H9 (cell line): ENCODE data around the gene TRIM32. TPM values are rescaled to one million over a fixed set of nuclear protein-coding genes. Genes with fewer than 3 reads are reported as not detected.

ENCODE experiments used
- DNase-seq: peaks from one replicate; pipeline ENCODE4 v3.0.0-alpha.2; 2017
- H2AFZ ChIP-seq: one replicate; pipeline ENCODE4 v1.6.1; 2013; ENCODE audit warnings: mild to moderate bottlenecking, low read length, control low read depth, moderate library complexity
- H2AK5ac ChIP-seq: 2 replicates; pipeline ENCODE4 v1.6.1; 2013; ENCODE audit warnings: low read length, control low read depth, mixed read lengths; ENCODE audit not compliant: insufficient read length
- H2BK120ac ChIP-seq: one replicate; pipeline ENCODE4 v1.6.1; 2013; ENCODE audit warnings: low read depth, mild to moderate bottlenecking, low read length, control low read depth, inconsistent platforms; ENCODE audit not compliant: poor library complexity, severe bottlenecking
- H2BK12ac ChIP-seq: 2 replicates; pipeline ENCODE4 v1.6.1; 2013; ENCODE audit warnings: low read length, control low read depth, mixed read lengths, low read depth; ENCODE audit not compliant: insufficient read length
- H2BK15ac ChIP-seq: 2 replicates; pipeline ENCODE4 v1.6.1; 2013; ENCODE audit warnings: low read depth, low read length, control low read depth
- H2BK20ac ChIP-seq: one replicate; pipeline ENCODE4 v1.6.1; 2013; ENCODE audit warnings: low read depth, mild to moderate bottlenecking, low read length, control low read depth, inconsistent platforms; ENCODE audit not compliant: poor library complexity, severe bottlenecking
- H2BK5ac ChIP-seq: 2 replicates; pipeline ENCODE4 v1.6.1; 2013; ENCODE audit warnings: low read length, control low read depth, mixed read lengths; ENCODE audit not compliant: insufficient read length
- H3K14ac ChIP-seq: 2 replicates; pipeline ENCODE4 v1.6.1; 2013; ENCODE audit warnings: low read length, control low read depth; ENCODE audit not compliant: insufficient read depth
- H3K18ac ChIP-seq: 2 replicates; pipeline ENCODE4 v1.6.1; 2013; ENCODE audit warnings: low read depth, mild to moderate bottlenecking, mixed read lengths, low read length, control low read depth; ENCODE audit not compliant: insufficient read length
- H3K23ac ChIP-seq: 2 replicates; pipeline ENCODE4 v1.6.1; 2013; ENCODE audit warnings: low read length, control low read depth, mixed read lengths, low read depth; ENCODE audit not compliant: insufficient read length
- H3K23me2 ChIP-seq: 2 replicates; pipeline ENCODE4 v1.6.1; 2013; ENCODE audit warnings: low read depth, mild to moderate bottlenecking, mixed read lengths, low read length, control low read depth; ENCODE audit not compliant: insufficient read length, poor library complexity, severe bottlenecking
- H3K27ac ChIP-seq: 2 replicates; pipeline ENCODE4 v1.5.1; 2013; ENCODE audit warnings: low read length, control low read depth, mixed read lengths, low read depth; ENCODE audit not compliant: insufficient read length
- H3K27me3 ChIP-seq: 2 replicates; pipeline ENCODE4 v1.6.1; 2013; ENCODE audit warnings: low read length, control low read depth, inconsistent platforms; ENCODE audit not compliant: insufficient read depth
- H3K4ac ChIP-seq: 2 replicates; pipeline ENCODE4 v1.6.1; 2013; ENCODE audit warnings: low read depth, mild to moderate bottlenecking, control low read depth, inconsistent platforms, low read length, moderate library complexity
- H3K4me1 ChIP-seq: 2 replicates; pipeline ENCODE4 v1.6.1; 2013; ENCODE audit warnings: low read length, control low read depth, inconsistent platforms; ENCODE audit not compliant: insufficient read depth
- H3K4me2 ChIP-seq: 2 replicates; pipeline ENCODE4 v1.6.1; 2013; ENCODE audit warnings: low read length, control low read depth, mixed read lengths; ENCODE audit not compliant: insufficient read length, insufficient read depth
- H3K56ac ChIP-seq: 2 replicates; pipeline ENCODE4 v1.6.1; 2013; ENCODE audit warnings: low read depth, mild to moderate bottlenecking, mixed read lengths, low read length, control low read depth; ENCODE audit not compliant: insufficient read length
- H3K79me1 ChIP-seq: 2 replicates; pipeline ENCODE4 v1.6.1; 2013; ENCODE audit warnings: low read depth, mild to moderate bottlenecking, moderate library complexity, low read length, control low read depth, inconsistent platforms; ENCODE audit not compliant: insufficient read depth, poor library complexity, severe bottlenecking
- H3K79me2 ChIP-seq: 2 replicates; pipeline ENCODE4 v1.6.1; 2013; ENCODE audit warnings: low read length, control low read depth, inconsistent platforms; ENCODE audit not compliant: insufficient read depth
- H3K9ac ChIP-seq: 2 replicates; pipeline ENCODE4 v1.6.1; 2013; ENCODE audit warnings: low read length, control low read depth, mixed read lengths; ENCODE audit not compliant: insufficient read length; ENCODE audit errors: extremely low read depth
- H3K9me3 ChIP-seq: one replicate; pipeline ENCODE4 v1.6.1; 2013; ENCODE audit warnings: low read depth, low read length, inconsistent platforms; ENCODE audit not compliant: control insufficient read depth
- H3T11ph ChIP-seq: one replicate; pipeline ENCODE4 v1.6.1; 2013; ENCODE audit warnings: mild to moderate bottlenecking, low read length, control low read depth, inconsistent platforms
- H4K20me1 ChIP-seq: one replicate; pipeline ENCODE4 v1.6.1; 2013; ENCODE audit not compliant: control insufficient read depth, insufficient read length, insufficient read depth
- H4K5ac ChIP-seq: 2 replicates; pipeline ENCODE4 v1.6.1; 2013; ENCODE audit warnings: low read depth, mild to moderate bottlenecking, mixed read lengths, low read length, control low read depth; ENCODE audit not compliant: insufficient read length
- H4K8ac ChIP-seq: replicated peaks from 2 replicates; pipeline ENCODE4 v1.6.1; 2013; ENCODE audit warnings: low read length, control low read depth, mixed read lengths, low read depth; ENCODE audit not compliant: insufficient read length
- H4K91ac ChIP-seq: 2 replicates; pipeline ENCODE4 v1.6.1; 2013; ENCODE audit warnings: low read depth, mild to moderate bottlenecking, moderate library complexity, mixed read lengths, low read length, control low read depth; ENCODE audit not compliant: insufficient read length
- H3K27ac Mint-ChIP-seq, 3 experiments: 2 replicates in 2 of 3; 3 replicates in 1 of 3; pipeline ENCODE4 v1.8.0; 2020 to 2021; ENCODE audit warnings: mixed read lengths in 3 of 3, mild to moderate bottlenecking in 1 of 3, moderate library complexity in 1 of 3
- H3K27me3 Mint-ChIP-seq: 2 replicates; pipeline ENCODE4 v1.8.0; 2021; ENCODE audit warnings: low read depth, mild to moderate bottlenecking, moderate library complexity, mixed read lengths
- H3K36me3 Mint-ChIP-seq, 3 experiments: 2 replicates in 2 of 3; 3 replicates in 1 of 3; pipeline ENCODE4 v1.8.0; 2020 to 2021; ENCODE audit warnings: low read depth in 3 of 3, mixed read lengths in 3 of 3; ENCODE audit not compliant: insufficient read depth in 1 of 3
- H3K4me1 Mint-ChIP-seq, 2 experiments: 2 replicates each; pipeline ENCODE4 v1.8.0; 2020; ENCODE audit warnings: mixed read lengths in 2 of 2
- H3K4me3 Mint-ChIP-seq, 2 experiments: 2 replicates in 1 of 2; 3 replicates in 1 of 2; pipeline ENCODE4 v1.8.0; 2020 to 2021; ENCODE audit warnings: mild to moderate bottlenecking in 2 of 2, mixed read lengths in 2 of 2, moderate library complexity in 1 of 2
- H3K9me3 Mint-ChIP-seq, 2 experiments: 2 replicates in 1 of 2; 3 replicates in 1 of 2; pipeline ENCODE4 v1.8.0; 2020; ENCODE audit warnings: mild to moderate bottlenecking in 2 of 2, mixed read lengths in 2 of 2, moderate library complexity in 1 of 2
- total RNA-seq: library from RNA; stranded (reverse); gene quantifications from 2 replicates; pipeline ENCODE4 v1.2.1, GENCODE V29; 2021
- TF ChIP-seq, protein P1 (sequence below): fragments of 200-600 bp; sonication (generic); conservative IDR thresholded peaks from 3 replicates; pipeline ENCODE4 v1.8.0; 2021; ENCODE audit warnings: antibody characterized with exemption, mild to moderate bottlenecking

The TRIM32 gene
- total RNA-seq, 1 experiment from 2014 or later = 12.9 TPM

DNA sequence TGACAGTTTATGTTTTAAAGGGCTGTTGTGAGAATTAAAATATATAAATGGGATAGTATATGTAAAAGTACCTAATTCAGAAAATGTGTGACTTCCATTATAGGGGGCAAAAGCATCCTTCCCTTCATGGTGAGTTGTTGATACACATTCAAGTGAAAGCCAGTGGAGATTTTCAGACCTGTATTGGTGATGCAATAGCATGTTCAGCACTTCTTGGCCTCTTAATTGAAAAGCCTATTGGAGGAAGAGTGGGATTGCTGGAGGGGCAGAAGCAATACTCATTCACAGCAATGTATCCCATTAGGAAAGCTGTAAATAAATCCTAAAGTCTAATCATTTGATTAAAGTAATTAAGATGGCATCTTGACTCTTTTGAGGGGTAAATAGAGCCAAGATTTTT is 17.4 kb downstream of the TRIM32 start:
- TF ChIP-seq, protein P1, sequence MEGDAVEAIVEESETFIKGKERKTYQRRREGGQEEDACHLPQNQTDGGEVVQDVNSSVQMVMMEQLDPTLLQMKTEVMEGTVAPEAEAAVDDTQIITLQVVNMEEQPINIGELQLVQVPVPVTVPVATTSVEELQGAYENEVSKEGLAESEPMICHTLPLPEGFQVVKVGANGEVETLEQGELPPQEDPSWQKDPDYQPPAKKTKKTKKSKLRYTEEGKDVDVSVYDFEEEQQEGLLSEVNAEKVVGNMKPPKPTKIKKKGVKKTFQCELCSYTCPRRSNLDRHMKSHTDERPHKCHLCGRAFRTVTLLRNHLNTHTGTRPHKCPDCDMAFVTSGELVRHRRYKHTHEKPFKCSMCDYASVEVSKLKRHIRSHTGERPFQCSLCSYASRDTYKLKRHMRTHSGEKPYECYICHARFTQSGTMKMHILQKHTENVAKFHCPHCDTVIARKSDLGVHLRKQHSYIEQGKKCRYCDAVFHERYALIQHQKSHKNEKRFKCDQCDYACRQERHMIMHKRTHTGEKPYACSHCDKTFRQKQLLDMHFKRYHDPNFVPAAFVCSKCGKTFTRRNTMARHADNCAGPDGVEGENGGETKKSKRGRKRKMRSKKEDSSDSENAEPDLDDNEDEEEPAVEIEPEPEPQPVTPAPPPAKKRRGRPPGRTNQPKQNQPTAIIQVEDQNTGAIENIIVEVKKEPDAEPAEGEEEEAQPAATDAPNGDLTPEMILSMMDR = no peak
- H3K18ac ChIP-seq = no peak overlapping the region
- H3K9me3 ChIP-seq = no peaks in the 10 kb centered on the region
- H3K4ac ChIP-seq = no peak overlapping the region
- no peak overlapping the region for H2BK5ac ChIP-seq
- H2BK120ac ChIP-seq = no peak overlapping the region
- Mint-ChIP-seq H3K27me3 (no peaks in the 10 kb centered on the region), H3K36me3 (peaks cover 2 to 10% (median 10%) of the 10 kb centered on the region in 3 experiments; a peak in 6 of 7 replicates), H3K4me3 (no peak overlapping the region), H3K4me1 (peaks cover 7 to 8% of the 10 kb centered on the region in 2 experiments), H3K9me3 (no peaks in the 10 kb centered on the region), H3K27ac (0 out of 7 replicates have a peak overlapping the region, but pooled peaks of 1 of the 3 experiments have one; percentile 63)
- no peaks in the 10 kb centered on the region for H3K79me1 ChIP-seq
- no peak overlapping the region for H3K23ac ChIP-seq
- no peak overlapping the region for H4K8ac ChIP-seq
- no peak overlapping the region for H3K4me2 ChIP-seq
- no peak overlapping the region for H3K27ac ChIP-seq
- H3K9ac ChIP-seq = no peak overlapping the region
- H2AFZ ChIP-seq = no peak overlapping the region
- peaks cover 3% of the 10 kb centered on the region; the same call in 1 of the 2 replicates for H3K4me1 ChIP-seq
- no peaks in the 10 kb centered on the region for H3K23me2 ChIP-seq
- DNase-seq = no peak
- no peak overlapping the region for H2AK5ac ChIP-seq
- no peak overlapping the region for H4K5ac ChIP-seq
- no peak overlapping the region for H2BK15ac ChIP-seq
- no peak overlapping the region for H2BK12ac ChIP-seq
- H3K14ac ChIP-seq = no peak overlapping the region
- no peak overlapping the region for H3K56ac ChIP-seq
- H2BK20ac ChIP-seq = no peak overlapping the region
- H3K27me3 ChIP-seq = no peaks in the 10 kb centered on the region
- no peak overlapping the region for H4K91ac ChIP-seq
- no peaks in the 10 kb centered on the region for H4K20me1 ChIP-seq
- no peak overlapping the region for H3T11ph ChIP-seq
- no peaks in the 10 kb centered on the region for H3K79me2 ChIP-seq
